ENCODE measurements around the gene ZDHHC16. TPM values are rescaled to one million over a fixed set of nuclear protein-coding genes. Genes with fewer than 3 reads are reported as not detected.

Gene ZDHHC16
- total RNA-seq, 1 donor from 2014 or later: 28.0 TPM

Other genes starting within 250 kb of the ZDHHC16 start
- gene ARHGAP19, start 153.5 kb upstream of the ZDHHC16 start, total RNA-seq: 10.5 and 11.7 TPM in 2 replicates
- 3.9 and 4.6 TPM in 2 replicates for gene FRAT1, start 126.9 kb upstream of the ZDHHC16 start, total RNA-seq
- gene FRAT2, start 111.4 kb upstream of the ZDHHC16 start, total RNA-seq: 10.1 and 11.8 TPM in 2 replicates
- gene RRP12, start 44.8 kb upstream of the ZDHHC16 start, total RNA-seq: 10.2 and 10.4 TPM in 2 replicates
- gene PGAM1, start 20.0 kb upstream of the ZDHHC16 start, total RNA-seq: 241 and 263 TPM in 2 replicates
- 23.1 and 23.9 TPM in 2 replicates for gene EXOSC1, start 169 bp upstream of the ZDHHC16 start, total RNA-seq
- 55.3 and 56.8 TPM in 2 replicates for gene MMS19, start 52.2 kb downstream of the ZDHHC16 start, total RNA-seq
- 45.1 and 62.6 TPM in 2 replicates for gene UBTD1, start 52.7 kb downstream of the ZDHHC16 start, total RNA-seq
- 0.13 and 0.26 TPM in 2 replicates for gene ANKRD2, start 126.6 kb downstream of the ZDHHC16 start, total RNA-seq
- gene HOGA1, start 138.2 kb downstream of the ZDHHC16 start, total RNA-seq: 0.38 and 0.77 TPM in 2 replicates
- not detected in 2 replicates for gene C10orf62, start 143.5 kb downstream of the ZDHHC16 start, total RNA-seq
- 1.8 and 3.0 TPM in 2 replicates for gene MORN4, start 187.3 kb downstream of the ZDHHC16 start, total RNA-seq
- gene PI4K2A, start 194.5 kb downstream of the ZDHHC16 start, total RNA-seq: 10.5 and 15.2 TPM in 2 replicates
- gene AVPI1, start 241.1 kb downstream of the ZDHHC16 start, total RNA-seq: 3.0 and 5.3 TPM in 2 replicates